Panc1 (cell line): ENCODE data around the gene RABGAP1L.

ENCODE experiments used
- CTCF ChIP-seq: fragments of 450-650 bp; IDR thresholded peaks from 2 replicates; pipeline ENCODE4 v1.5.1; 2017; ENCODE audit warnings: mild to moderate bottlenecking
- POLR2AphosphoS5 ChIP-seq: IDR thresholded peaks from 2 replicates; pipeline ENCODE4 v1.6.1; 2012; ENCODE audit warnings: mild to moderate bottlenecking, low read depth, low read length, moderate library complexity
- REST ChIP-seq, 2 experiments: IDR thresholded peaks; 2 replicates each; pipeline ENCODE4 v1.6.1; 2011 to 2012; ENCODE audit warnings: low read depth in 2 of 2, control low read depth in 1 of 2, low read length in 1 of 2, mild to moderate bottlenecking in 1 of 2, moderate library complexity in 1 of 2; ENCODE audit not compliant: insufficient read depth in 1 of 2
- SIN3A ChIP-seq: IDR thresholded peaks from 2 replicates; pipeline ENCODE4 v1.6.1; 2012; ENCODE audit warnings: low read depth, mild to moderate bottlenecking, low read length, moderate library complexity, borderline replicate concordance; ENCODE audit not compliant: insufficient read depth
- TCF7L2 ChIP-seq: IDR thresholded peaks from 2 replicates; pipeline ENCODE4 v1.6.1; 2011; ENCODE audit warnings: mild to moderate bottlenecking, low read depth, low read length, inconsistent platforms

GRCh38 chr1:174448974-174449373, 289.7 kb downstream of the RABGAP1L start:
- TF ChIP-seq CTCF: no peak
- no peak for TF ChIP-seq REST (IDR thresholded peaks at IDR 0.05; ENCODE audit: insufficient read depth in 1 of 2, low read depth in 2 of 2, low read length in 1 of 2)
- TF ChIP-seq SIN3A: no peak
- no peak for TF ChIP-seq POLR2AphosphoS5
- no peak for TF ChIP-seq TCF7L2
